Gastrocnemius medialis (tissue), 4 donors: ENCODE results near the gene SNTG2.

ENCODE experiments used
- POLR2A ChIP-seq, 2 donors: fragments of 450-650 bp; IDR thresholded peaks; one replicate each; pipeline ENCODE4 v1.6.1; 2017; ENCODE audit warnings: antibody characterized with exemption in 2 of 2, mild to moderate bottlenecking in 2 of 2, moderate library complexity in 2 of 2
- TF ChIP-seq, protein P1 (sequence below), 5 experiments: fragments of 450-650 bp in 3 of 5; fragments of 200-600 bp in 2 of 5; sonication (generic) in 2 of 5; IDR thresholded peaks in 4 of 5; conservative IDR thresholded peaks in 1 of 5; 1 replicate in 4 of 5; 2 replicates in 1 of 5; pipeline ENCODE4 v1.5.1; 2016 to 2019; ENCODE audit warnings: antibody characterized with exemption in 5 of 5, mild to moderate bottlenecking in 3 of 5, moderate library complexity in 3 of 5

DNA sequence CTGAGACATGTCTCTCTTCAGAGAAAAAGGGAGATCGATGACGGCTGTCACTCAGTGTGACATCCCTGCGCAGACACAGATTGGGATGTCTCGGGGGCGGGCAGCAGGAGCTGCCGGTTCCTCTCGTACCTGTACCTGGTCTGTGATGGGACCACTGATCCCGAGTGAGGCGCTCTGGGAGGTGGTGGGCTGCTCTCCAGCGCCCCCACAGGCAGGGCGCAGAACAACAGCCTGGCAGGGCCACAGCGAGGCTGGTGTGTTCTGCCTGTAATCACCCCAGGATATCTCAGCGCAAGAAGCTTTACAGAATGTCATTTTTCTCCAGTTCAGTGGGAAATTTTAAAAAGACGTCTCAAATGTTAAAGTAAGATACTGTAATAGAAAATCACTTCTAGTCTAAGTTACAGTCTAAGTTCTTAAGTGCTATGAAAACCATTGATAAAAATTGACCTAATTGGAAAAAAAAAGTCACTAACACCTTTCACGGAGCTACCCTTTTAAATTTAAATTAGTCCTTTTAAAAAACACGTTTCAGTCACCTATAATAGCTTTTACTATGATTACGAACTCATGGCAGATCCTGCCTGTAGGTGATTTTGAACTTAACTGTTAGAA lies 189.8 kb downstream of the SNTG2 start:
- TF ChIP-seq, protein P1, sequence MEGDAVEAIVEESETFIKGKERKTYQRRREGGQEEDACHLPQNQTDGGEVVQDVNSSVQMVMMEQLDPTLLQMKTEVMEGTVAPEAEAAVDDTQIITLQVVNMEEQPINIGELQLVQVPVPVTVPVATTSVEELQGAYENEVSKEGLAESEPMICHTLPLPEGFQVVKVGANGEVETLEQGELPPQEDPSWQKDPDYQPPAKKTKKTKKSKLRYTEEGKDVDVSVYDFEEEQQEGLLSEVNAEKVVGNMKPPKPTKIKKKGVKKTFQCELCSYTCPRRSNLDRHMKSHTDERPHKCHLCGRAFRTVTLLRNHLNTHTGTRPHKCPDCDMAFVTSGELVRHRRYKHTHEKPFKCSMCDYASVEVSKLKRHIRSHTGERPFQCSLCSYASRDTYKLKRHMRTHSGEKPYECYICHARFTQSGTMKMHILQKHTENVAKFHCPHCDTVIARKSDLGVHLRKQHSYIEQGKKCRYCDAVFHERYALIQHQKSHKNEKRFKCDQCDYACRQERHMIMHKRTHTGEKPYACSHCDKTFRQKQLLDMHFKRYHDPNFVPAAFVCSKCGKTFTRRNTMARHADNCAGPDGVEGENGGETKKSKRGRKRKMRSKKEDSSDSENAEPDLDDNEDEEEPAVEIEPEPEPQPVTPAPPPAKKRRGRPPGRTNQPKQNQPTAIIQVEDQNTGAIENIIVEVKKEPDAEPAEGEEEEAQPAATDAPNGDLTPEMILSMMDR (IDR thresholded peaks at IDR 0.05 in 4 of 5, conservative IDR thresholded peaks at IDR 0.05 in 1 of 5): peak in 4 of 5 experiments; percentile 11 to 61 (median 39)
- no peak for TF ChIP-seq POLR2A (IDR thresholded peaks at IDR 0.05)
